Chondrocyte (in vitro differentiated cells): ENCODE data around the gene TIPIN. TPM values are rescaled to one million over a fixed set of nuclear protein-coding genes. Genes with fewer than 3 reads are reported as not detected.
A peak's percentile ranks its signal among the peaks of the same experiment; 100 is the strongest.
"Not testable (repeated sequence)": the region's sequence is repeated elsewhere in the genome, so short reads cannot be mapped to it uniquely, and the experiment has no call there.

Source experiments
- DNase-seq: peaks from one replicate; pipeline ENCODE4 v3.0.0; 2021; ENCODE audit warnings: mixed read lengths, low spot score
- H3K27ac Mint-ChIP-seq: one replicate; pipeline ENCODE4 v1.8.0; 2021; ENCODE audit warnings: mild to moderate bottlenecking, moderate library complexity, mixed read lengths; ENCODE audit not compliant: unreplicated experiment
- H3K27me3 Mint-ChIP-seq: 2 replicates; pipeline ENCODE4 v1.8.0; 2021; ENCODE audit warnings: low read depth, mixed read lengths
- H3K36me3 Mint-ChIP-seq: 2 replicates; pipeline ENCODE4 v1.8.0; 2021; ENCODE audit warnings: low read depth, mixed read lengths
- H3K4me1 Mint-ChIP-seq: 2 replicates; pipeline ENCODE4 v1.8.0; 2021; ENCODE audit warnings: low read depth, mild to moderate bottlenecking, mixed read lengths
- H3K4me3 Mint-ChIP-seq: one replicate; pipeline ENCODE4 v1.8.0; 2021; ENCODE audit warnings: mild to moderate bottlenecking, moderate library complexity, mixed read lengths; ENCODE audit not compliant: unreplicated experiment
- H3K9me3 Mint-ChIP-seq: 2 replicates; pipeline ENCODE4 v1.8.0; 2021; ENCODE audit warnings: low read depth, mixed read lengths
- CTCF ChIP-seq: fragments of 200-600 bp; sonication (generic); IDR thresholded peaks from 2 replicates; pipeline ENCODE4 v1.5.0; 2021; ENCODE audit warnings: antibody characterized with exemption, mild to moderate bottlenecking, moderate library complexity
- total RNA-seq: library from RNA; stranded (reverse); gene quantifications from 3 replicates; pipeline ENCODE4 v1.2.1, GENCODE V29; 2021

Gene TIPIN
- total RNA-seq, 1 donor from 2014 or later, result 8.2 TPM

- no peaks in the 10 kb centered on the region for H3K36me3 Mint-ChIP-seq
These were observed 38.4 kb upstream of the TIPIN start for GRCh38 chr15:66394915-66395314.

DNA sequence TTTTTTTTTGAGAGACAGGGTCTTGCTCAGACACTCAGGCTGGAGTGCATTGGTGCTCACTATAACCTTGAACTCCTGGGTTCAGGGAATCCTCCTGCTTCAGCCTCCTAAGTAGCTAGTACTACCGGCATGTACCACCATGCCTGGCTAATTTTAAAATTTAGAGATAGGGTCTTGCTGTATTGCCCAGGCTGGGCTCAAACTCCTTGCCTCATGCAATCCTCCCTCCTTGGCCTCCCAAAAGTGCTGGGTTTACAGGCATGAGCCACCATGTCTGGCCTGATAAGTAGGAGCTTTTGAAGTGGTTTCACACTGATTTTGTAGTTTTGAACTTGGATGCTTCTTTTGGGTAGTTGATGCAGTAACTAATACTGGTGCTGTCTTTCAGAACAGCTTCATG, 38.0 kb upstream of the TIPIN start:
- no peak overlapping the region for H3K27ac Mint-ChIP-seq
- DNase-seq, result no peak
- H3K27me3 Mint-ChIP-seq, result no peaks in the 10 kb centered on the region
- no peaks in the 10 kb centered on the region for H3K9me3 Mint-ChIP-seq
- peaks cover 22% of the 10 kb centered on the region for H3K4me1 Mint-ChIP-seq
- no peaks in the 10 kb centered on the region for H3K36me3 Mint-ChIP-seq
- no peak overlapping the region for H3K4me3 Mint-ChIP-seq
- no peak for TF ChIP-seq CTCF

More at GRCh38 chr15:66394915-66395314, 38.4 kb upstream of the TIPIN start:
- H3K27ac Mint-ChIP-seq, result no peak overlapping the region
- no peak for DNase-seq
- H3K4me3 Mint-ChIP-seq, result no peak overlapping the region
- no peaks in the 10 kb centered on the region for H3K27me3 Mint-ChIP-seq
- H3K4me1 Mint-ChIP-seq, result peaks cover 20% of the 10 kb centered on the region
- TF ChIP-seq CTCF, result no peak
- H3K9me3 Mint-ChIP-seq, result no peaks in the 10 kb centered on the region

DNA sequence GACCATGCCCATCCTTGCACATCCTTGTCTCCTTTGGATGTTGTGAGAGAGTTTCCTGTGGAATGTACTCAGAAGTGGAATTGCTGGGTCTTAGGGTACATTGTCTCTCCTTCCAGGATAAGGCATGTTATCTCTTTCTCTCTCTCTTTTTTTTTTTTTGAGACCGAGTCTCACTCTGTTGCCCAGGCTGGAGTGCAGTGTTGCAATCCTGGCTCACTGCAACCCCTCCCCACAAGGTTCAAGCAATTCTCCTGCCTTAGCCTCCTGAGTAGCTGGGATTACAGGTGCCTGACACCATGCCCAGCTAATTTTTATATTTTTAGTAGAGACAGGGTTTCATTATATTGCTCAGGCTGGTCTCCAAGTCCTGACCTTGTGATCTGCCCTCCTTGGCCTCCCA, 36.6 kb upstream of the TIPIN start:
- not testable (repeated sequence) for H3K36me3 Mint-ChIP-seq, DNase-seq, H3K27me3 Mint-ChIP-seq, H3K4me3 Mint-ChIP-seq, H3K9me3 Mint-ChIP-seq, H3K27ac Mint-ChIP-seq
- peaks cover 36% of the 10 kb centered on the region for H3K4me1 Mint-ChIP-seq

DNA sequence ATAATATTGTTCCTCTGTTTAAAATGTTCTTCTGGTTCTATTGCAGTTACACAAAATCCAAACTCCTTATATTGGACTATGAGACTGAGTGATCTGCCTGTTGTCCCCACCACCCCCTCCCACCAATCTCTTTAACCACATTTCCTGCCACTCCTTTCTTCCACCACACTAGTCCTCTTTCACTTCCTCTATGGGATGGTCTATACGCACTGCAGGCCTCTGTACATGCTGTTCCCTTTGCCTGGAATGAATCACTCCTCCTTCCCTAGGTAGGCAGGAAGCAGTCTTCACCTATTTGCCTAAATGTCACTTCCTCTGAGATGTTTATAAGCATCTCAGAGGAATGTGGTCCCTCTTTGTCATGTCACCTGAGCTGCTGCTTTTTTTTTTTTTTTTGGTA, 34.2 kb upstream of the TIPIN start:
- Mint-ChIP-seq H3K27ac (peak overlapping the region; percentile 22), H3K36me3 (no peaks in the 10 kb centered on the region), H3K4me1 (peaks cover 49% of the 10 kb centered on the region), H3K9me3 (no peaks in the 10 kb centered on the region), H3K27me3 (no peaks in the 10 kb centered on the region), H3K4me3 (no peak overlapping the region)
- no peak for TF ChIP-seq CTCF
- no peak for DNase-seq

DNA sequence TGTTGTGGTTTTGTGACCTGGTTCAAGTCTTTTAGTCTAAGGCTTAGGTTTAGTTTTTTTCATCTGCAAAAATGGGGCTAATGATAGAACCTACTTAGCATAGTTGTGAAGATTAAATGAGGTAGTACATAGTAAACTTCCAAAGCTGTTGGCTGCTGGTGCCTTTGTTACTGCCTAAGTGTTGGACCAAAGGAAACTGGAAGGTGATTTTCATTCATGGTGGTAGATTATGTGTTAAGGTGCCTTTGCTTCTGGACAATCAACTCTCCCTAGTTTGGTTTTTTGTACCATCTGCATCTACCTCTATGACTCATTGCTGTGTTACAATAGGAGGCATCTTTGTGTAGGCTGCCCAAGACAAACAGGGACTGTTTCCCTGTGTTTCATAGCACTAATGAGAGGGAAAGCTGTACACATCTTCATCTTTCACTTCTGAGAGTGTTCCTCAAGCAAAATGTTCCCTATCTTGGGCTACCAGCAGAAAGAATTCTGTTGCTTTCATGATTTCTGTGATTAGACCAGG, 33.4 kb upstream of the TIPIN start:
- Mint-ChIP-seq H3K4me1 (peaks cover 50% of the 10 kb centered on the region), H3K9me3 (no peaks in the 10 kb centered on the region), H3K4me3 (no peak overlapping the region), H3K27me3 (no peaks in the 10 kb centered on the region), H3K36me3 (no peaks in the 10 kb centered on the region), H3K27ac (no peak overlapping the region)
- no peak for DNase-seq
- no peak for TF ChIP-seq CTCF

GRCh38 chr15:66389098-66389858, 32.8 kb upstream of the TIPIN start:
- no peak for TF ChIP-seq CTCF
- H3K4me1 Mint-ChIP-seq, result peaks cover 50% of the 10 kb centered on the region
- H3K36me3 Mint-ChIP-seq, result no peaks in the 10 kb centered on the region
- no peak overlapping the region for H3K27ac Mint-ChIP-seq
- no peak for DNase-seq
- H3K9me3 Mint-ChIP-seq, result no peaks in the 10 kb centered on the region
- no peaks in the 10 kb centered on the region for H3K27me3 Mint-ChIP-seq
- peak overlapping the region; percentile 81 for H3K4me3 Mint-ChIP-seq
